ENCODE data around the gene STH.

STH gene

DNA sequence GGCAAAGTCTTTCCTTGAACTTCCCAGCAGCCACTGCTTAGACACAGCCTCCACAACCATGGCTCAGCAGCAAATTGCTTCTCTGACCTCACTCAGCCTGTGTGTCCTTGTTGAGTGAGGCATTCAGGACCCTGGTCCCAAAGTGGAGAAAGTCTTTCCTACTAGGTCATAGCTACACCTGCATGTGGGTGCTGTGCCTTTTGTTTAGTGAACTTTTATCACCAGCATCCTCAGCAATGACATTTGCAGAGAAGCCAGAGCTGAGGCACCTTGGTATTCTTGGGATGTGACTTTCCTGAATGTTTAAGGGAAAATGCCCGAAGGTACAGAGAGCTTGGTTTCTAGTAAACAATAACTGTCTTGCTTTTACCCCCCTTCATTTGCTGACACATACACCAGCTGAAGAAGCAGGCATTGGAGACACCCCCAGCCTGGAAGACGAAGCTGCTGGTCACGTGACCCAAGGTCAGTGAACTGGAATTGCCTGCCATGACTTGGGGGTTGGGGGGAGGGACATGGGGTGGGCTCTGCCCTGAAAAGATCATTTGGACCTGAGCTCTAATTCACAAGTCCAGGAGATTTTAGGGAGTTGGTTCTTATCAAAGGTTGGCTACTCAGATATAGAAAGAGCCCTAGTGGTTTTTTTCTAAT, 20.9 kb upstream of the STH start:
- TF ChIP-seq, protein P1, sequence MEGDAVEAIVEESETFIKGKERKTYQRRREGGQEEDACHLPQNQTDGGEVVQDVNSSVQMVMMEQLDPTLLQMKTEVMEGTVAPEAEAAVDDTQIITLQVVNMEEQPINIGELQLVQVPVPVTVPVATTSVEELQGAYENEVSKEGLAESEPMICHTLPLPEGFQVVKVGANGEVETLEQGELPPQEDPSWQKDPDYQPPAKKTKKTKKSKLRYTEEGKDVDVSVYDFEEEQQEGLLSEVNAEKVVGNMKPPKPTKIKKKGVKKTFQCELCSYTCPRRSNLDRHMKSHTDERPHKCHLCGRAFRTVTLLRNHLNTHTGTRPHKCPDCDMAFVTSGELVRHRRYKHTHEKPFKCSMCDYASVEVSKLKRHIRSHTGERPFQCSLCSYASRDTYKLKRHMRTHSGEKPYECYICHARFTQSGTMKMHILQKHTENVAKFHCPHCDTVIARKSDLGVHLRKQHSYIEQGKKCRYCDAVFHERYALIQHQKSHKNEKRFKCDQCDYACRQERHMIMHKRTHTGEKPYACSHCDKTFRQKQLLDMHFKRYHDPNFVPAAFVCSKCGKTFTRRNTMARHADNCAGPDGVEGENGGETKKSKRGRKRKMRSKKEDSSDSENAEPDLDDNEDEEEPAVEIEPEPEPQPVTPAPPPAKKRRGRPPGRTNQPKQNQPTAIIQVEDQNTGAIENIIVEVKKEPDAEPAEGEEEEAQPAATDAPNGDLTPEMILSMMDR (IDR thresholded peaks at IDR 0.05; ENCODE audit: low read depth, low read length): no peak
- Histone ChIP-seq H3K27me3 (no peaks in the 10 kb centered on the region), H3K4me3 (ENCODE audit: low read depth, low read length) (no peak overlapping the region), H3K36me3 (no peaks in the 10 kb centered on the region), H3K9me3 (no peaks in the 10 kb centered on the region), H3K4me1 (peaks cover 17% of the 10 kb centered on the region)
- no peak for DNase-seq

DNA sequence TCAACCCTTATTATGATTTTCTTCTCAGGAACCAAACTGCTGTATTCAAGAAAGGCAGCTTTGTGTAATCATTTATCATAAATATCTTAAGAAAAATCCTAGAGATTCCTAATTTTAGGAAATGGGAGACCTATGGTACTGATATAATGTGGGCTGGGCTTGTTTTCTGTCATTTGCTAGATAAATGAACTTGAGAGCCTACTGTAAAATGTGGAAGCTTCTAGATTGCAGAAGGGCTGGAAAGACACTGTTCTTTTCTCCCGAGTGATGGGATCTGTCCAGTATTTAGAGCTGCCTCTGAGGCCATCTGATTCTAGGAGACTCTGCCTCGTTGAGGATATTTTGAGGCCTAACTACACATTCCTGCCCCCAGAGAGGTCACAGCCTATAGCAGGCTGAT, 19.9 kb upstream of the STH start:
- TF ChIP-seq, protein P1 (IDR thresholded peaks at IDR 0.05; ENCODE audit: low read depth, low read length): no peak
- no peak overlapping the region for H3K4me3 ChIP-seq (ENCODE audit: low read depth, low read length)

DNA sequence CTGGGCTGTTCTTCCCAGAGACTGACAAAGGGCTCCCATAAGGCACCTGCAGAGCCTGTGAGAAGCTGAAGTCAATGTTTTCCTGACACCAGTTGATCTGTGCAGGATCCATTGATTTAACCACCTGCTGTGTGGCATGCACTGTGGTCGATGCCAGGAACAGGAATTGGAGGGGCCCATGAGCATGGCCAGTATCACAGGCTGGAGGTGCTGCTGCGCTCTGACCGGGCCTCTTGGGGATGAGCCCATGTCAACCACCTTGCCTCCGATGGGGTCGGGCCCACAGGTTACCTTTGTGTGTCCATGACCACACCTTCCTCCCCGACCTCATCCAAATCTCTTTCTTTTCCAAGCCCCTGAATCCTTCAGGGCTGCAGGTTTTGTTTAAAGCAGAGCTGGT, 18.2 kb upstream of the STH start:
- H3K9me3 ChIP-seq: no peaks in the 10 kb centered on the region

More for the DNA sequence above, 19.9 kb upstream of the STH start:
- H3K9me3 ChIP-seq: no peaks in the 10 kb centered on the region
- peaks cover 17% of the 10 kb centered on the region for H3K4me1 ChIP-seq
- H3K27me3 ChIP-seq: no peaks in the 10 kb centered on the region
- no peaks in the 10 kb centered on the region; the same call in 1 of the 2 replicates for H3K36me3 ChIP-seq
- no peak for DNase-seq

DNA sequence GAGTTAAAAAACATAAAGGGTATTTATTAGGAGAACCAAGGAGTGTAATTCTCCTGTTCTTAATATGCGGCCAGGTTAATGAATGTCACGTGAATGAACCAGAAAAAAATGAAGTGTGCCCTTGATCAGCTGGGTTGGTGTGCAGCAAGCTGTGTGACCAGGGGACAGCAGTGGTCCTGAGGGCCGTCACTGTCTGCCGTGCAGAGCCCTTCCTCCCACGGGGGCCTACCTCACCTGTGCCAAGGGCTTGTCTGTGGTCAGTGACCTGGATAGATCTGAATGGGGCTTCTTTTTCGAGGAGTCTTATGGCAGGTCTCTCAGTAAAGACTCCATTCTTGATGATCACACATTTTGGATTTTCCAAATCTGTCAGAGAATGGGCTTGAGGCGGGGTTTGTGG, 17.7 kb upstream of the STH start:
- Histone ChIP-seq H3K4me1 (peaks cover 17% of the 10 kb centered on the region), H3K27me3 (no peaks in the 10 kb centered on the region), H3K36me3 (no peaks in the 10 kb centered on the region; the same call in 1 of the 2 replicates), H3K4me3 (ENCODE audit: low read depth, low read length) (no peak overlapping the region), H3K9me3 (no peaks in the 10 kb centered on the region)
- TF ChIP-seq, protein P1 (IDR thresholded peaks at IDR 0.05; ENCODE audit: low read depth, low read length): no peak
- DNase-seq: no peak

More for the DNA sequence above, 18.2 kb upstream of the STH start:
- Histone ChIP-seq H3K27me3 (no peaks in the 10 kb centered on the region), H3K4me1 (peaks cover 17% of the 10 kb centered on the region), H3K4me3 (ENCODE audit: low read depth, low read length) (no peak overlapping the region), H3K36me3 (no peaks in the 10 kb centered on the region; the same call in 1 of the 2 replicates)
- TF ChIP-seq, protein P1 (IDR thresholded peaks at IDR 0.05; ENCODE audit: low read depth, low read length): no peak
- no peak for DNase-seq

DNA sequence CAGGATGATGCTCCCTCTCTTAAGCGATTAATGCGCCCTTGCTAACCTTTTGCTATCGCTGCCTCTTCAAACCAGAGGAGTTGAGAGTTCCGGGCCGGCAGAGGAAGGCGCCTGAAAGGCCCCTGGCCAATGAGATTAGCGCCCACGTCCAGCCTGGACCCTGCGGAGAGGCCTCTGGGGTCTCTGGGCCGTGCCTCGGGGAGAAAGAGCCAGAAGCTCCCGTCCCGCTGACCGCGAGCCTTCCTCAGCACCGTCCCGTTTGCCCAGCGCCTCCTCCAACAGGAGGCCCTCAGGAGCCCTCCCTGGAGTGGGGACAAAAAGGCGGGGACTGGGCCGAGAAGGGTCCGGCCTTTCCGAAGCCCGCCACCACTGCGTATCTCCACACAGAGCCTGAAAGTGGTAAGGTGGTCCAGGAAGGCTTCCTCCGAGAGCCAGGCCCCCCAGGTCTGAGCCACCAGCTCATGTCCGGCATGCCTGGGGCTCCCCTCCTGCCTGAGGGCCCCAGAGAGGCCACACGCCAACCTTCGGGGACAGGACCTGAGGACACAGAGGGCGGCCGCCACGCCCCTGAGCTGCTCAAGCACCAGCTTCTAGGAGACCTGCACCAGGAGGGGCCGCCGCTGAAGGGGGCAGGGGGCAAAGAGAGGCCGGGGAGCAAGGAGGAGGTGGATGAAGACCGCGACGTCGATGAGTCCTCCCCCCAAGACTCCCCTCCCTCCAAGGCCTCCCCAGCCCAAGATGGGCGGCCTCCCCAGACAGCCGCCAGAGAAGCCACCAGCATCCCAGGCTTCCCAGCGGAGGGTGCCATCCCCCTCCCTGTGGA, 16.0 kb upstream of the STH start:
- Histone ChIP-seq H3K4me1 (peaks cover 2% of the 10 kb centered on the region), H3K4me3 (ENCODE audit: low read depth, low read length) (no peak overlapping the region), H3K9me3 (no peaks in the 10 kb centered on the region), H3K36me3 (no peaks in the 10 kb centered on the region; the same call in 1 of the 2 replicates), H3K27me3 (no peaks in the 10 kb centered on the region)
- no peak for DNase-seq
- TF ChIP-seq, protein P1 (IDR thresholded peaks at IDR 0.05; ENCODE audit: low read depth, low read length): no peak

All from BE2C (cell line).